ENCODE results near the gene HS1BP3. TPM values are rescaled to one million over a fixed set of nuclear protein-coding genes. Genes with fewer than 3 reads are reported as not detected.

Gene HS1BP3
- total RNA-seq, 1 donor from 2014 or later: 33.6 TPM

DNA sequence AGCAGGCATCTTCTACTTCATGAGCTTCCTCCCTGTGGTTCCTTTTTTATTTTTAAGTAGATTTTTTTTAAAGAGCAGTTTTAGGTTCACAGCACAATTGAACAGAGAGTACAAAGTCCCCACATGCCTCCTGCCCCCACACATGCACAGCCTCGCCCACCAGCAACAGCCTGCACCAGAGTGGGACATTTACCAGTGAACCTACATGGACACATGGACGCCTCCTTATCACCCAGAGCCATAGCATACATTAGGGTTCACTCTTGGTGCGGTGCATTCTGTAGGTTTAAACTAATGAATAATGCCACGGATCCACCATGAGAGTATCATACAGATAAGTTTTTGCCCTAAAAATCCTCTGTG is 40.9 kb downstream of the HS1BP3 start:
- H3K36me3 Mint-ChIP-seq (ENCODE audit: low read depth, unreplicated experiment): peaks cover 3% of the 10 kb centered on the region
- H3K27me3 Mint-ChIP-seq (ENCODE audit: unreplicated experiment): peaks cover 10% of the 10 kb centered on the region
- TF ChIP-seq, protein P1, sequence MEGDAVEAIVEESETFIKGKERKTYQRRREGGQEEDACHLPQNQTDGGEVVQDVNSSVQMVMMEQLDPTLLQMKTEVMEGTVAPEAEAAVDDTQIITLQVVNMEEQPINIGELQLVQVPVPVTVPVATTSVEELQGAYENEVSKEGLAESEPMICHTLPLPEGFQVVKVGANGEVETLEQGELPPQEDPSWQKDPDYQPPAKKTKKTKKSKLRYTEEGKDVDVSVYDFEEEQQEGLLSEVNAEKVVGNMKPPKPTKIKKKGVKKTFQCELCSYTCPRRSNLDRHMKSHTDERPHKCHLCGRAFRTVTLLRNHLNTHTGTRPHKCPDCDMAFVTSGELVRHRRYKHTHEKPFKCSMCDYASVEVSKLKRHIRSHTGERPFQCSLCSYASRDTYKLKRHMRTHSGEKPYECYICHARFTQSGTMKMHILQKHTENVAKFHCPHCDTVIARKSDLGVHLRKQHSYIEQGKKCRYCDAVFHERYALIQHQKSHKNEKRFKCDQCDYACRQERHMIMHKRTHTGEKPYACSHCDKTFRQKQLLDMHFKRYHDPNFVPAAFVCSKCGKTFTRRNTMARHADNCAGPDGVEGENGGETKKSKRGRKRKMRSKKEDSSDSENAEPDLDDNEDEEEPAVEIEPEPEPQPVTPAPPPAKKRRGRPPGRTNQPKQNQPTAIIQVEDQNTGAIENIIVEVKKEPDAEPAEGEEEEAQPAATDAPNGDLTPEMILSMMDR (IDR thresholded peaks at IDR 0.05; ENCODE audit: unreplicated experiment): no peak
- no peaks in the 10 kb centered on the region for H3K9me3 Mint-ChIP-seq (ENCODE audit: unreplicated experiment)
- no peak for DNase-seq (ENCODE audit: low spot score)
- peaks cover 16% of the 10 kb centered on the region for H3K4me1 Mint-ChIP-seq (ENCODE audit: unreplicated experiment)
- H3K4me3 Mint-ChIP-seq (ENCODE audit: unreplicated experiment): no peak overlapping the region
- no peak overlapping the region for H3K27ac Mint-ChIP-seq (ENCODE audit: unreplicated experiment)

DNA sequence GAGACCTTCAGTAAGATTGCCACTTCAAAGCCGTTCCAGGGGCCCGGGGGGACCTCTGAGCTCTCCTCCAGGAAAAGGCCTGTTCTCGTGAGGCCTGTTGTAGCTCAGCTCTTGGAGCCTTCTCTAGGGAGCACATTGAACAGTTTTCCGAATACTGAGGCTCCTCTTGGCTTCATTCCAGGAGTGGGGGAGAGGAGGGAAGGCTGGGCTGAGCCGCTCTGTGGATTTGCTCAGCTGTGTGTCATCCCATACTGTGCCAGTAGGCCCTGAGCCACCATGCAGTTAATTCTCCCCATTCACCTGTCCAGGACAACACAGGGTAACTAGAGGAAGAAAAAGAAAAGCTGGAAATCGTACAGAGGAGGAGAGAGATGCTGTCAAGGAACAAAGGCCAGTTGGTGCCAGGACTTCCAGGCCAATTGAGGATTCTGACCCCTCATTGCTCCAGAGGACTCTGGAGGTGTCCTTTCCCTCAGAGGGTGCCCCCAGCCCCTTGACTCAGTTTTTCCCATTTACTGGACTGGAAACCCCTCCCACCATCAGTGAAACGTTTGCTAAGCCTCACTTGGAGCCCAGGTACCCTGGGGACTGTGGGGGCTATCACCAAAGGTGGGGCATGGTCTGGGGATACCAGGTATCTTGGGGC is 41.4 kb downstream of the HS1BP3 start:
- no peak for DNase-seq (ENCODE audit: low spot score)
- Mint-ChIP-seq H3K9me3 (ENCODE audit: unreplicated experiment) (no peaks in the 10 kb centered on the region), H3K36me3 (ENCODE audit: low read depth, unreplicated experiment) (peaks cover 3% of the 10 kb centered on the region), H3K27me3 (ENCODE audit: unreplicated experiment) (peaks cover 10% of the 10 kb centered on the region), H3K4me1 (ENCODE audit: unreplicated experiment) (peaks cover 16% of the 10 kb centered on the region), H3K4me3 (ENCODE audit: unreplicated experiment) (no peak overlapping the region), H3K27ac (ENCODE audit: unreplicated experiment) (no peak overlapping the region)
- TF ChIP-seq, protein P1 (IDR thresholded peaks at IDR 0.05; ENCODE audit: unreplicated experiment): no peak

DNA sequence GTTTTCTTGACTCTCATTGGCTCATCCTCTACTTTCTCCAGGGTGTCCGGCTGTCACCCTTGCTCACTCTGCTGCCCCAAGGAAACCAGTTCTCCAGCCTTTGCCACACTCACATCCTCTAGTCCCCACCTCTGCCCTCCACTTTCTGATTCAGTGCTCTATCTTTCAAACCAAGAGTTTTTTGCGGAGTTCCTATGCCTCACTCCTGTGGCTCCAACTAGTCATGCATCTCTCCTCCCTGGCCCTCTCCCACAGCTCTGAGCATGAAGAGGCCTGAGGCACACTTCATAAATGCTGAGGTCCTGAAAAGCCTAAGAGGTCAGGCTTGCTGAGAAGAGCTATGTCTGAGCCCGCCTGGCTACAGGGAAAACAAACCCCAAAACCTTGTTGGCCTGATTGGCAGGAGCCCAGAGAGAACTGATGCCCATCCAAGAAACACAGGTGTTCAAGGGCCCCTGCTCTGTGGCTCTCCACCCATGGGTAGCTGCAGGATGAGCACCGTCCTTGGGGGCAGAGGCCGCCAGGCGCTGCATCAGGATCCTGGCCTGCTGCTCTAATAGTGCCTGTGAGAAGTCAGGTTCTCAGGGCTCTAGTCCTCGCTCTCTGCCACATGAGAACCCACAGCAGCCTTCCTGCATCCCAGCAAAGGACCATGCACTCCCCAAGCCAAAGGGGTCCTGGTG is 42.1 kb downstream of the HS1BP3 start:
- Mint-ChIP-seq H3K4me1 (ENCODE audit: unreplicated experiment) (peaks cover 11% of the 10 kb centered on the region), H3K9me3 (ENCODE audit: unreplicated experiment) (no peaks in the 10 kb centered on the region), H3K27ac (ENCODE audit: unreplicated experiment) (no peak overlapping the region), H3K27me3 (ENCODE audit: unreplicated experiment) (peaks cover 8% of the 10 kb centered on the region), H3K4me3 (ENCODE audit: unreplicated experiment) (no peak overlapping the region), H3K36me3 (ENCODE audit: low read depth, unreplicated experiment) (peaks cover 3% of the 10 kb centered on the region)
- DNase-seq (ENCODE audit: low spot score): no peak
- TF ChIP-seq, protein P1 (IDR thresholded peaks at IDR 0.05; ENCODE audit: unreplicated experiment): no peak

DNA sequence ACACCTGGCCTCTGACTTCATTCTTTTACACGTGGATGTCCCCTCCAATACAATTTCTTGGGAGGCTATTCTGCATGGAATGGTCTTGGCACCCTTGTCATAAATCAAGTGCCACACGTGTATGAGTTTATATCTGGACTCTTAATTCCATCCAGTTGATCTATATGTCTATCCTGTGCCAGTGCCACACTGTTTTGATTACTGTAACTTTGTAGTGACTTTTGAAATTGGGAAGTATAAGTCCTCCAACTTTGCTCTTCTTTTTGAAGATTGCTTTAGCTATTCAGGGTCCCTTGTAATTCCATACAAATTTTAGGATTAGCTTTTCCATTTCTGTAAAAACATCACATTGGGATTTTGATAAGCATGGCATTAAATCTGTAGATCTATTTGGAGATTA is 43.5 kb downstream of the HS1BP3 start:
- TF ChIP-seq, protein P1 (IDR thresholded peaks at IDR 0.05; ENCODE audit: unreplicated experiment): no peak
- Mint-ChIP-seq H3K27ac (ENCODE audit: unreplicated experiment) (no peak overlapping the region), H3K27me3 (ENCODE audit: unreplicated experiment) (peaks cover 4% of the 10 kb centered on the region), H3K9me3 (ENCODE audit: unreplicated experiment) (no peaks in the 10 kb centered on the region), H3K36me3 (ENCODE audit: low read depth, unreplicated experiment) (peaks cover 3% of the 10 kb centered on the region), H3K4me1 (ENCODE audit: unreplicated experiment) (peaks cover 3% of the 10 kb centered on the region), H3K4me3 (ENCODE audit: unreplicated experiment) (no peak overlapping the region)
- DNase-seq (ENCODE audit: low spot score): no peak

DNA sequence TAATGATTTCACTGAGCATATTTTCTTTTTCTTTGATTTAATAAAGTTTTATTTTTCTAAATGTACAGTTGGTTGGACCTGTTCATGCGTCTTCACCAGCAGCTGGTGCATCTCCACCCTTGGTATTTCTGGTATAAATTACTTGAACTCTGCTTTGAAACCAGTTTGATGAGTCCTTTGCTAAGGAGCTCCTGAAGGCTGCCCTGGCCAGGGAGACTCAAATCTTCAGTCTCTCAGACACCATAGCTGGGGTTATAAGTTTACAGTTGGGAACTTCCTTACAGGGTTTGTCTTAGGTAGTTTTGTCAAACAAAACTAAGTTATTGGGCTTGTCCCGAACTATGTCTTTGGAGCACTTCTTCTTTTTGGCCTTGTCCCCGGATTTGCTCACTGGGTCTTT is 44.7 kb downstream of the HS1BP3 start:
- peaks cover 3% of the 10 kb centered on the region for H3K36me3 Mint-ChIP-seq (ENCODE audit: low read depth, unreplicated experiment)
- H3K27me3 Mint-ChIP-seq (ENCODE audit: unreplicated experiment): peaks cover 4% of the 10 kb centered on the region
- no peaks in the 10 kb centered on the region for H3K9me3 Mint-ChIP-seq (ENCODE audit: unreplicated experiment)
- peaks cover 3% of the 10 kb centered on the region for H3K4me1 Mint-ChIP-seq (ENCODE audit: unreplicated experiment)
- H3K27ac Mint-ChIP-seq (ENCODE audit: unreplicated experiment): no peak overlapping the region
- TF ChIP-seq, protein P1 (IDR thresholded peaks at IDR 0.05; ENCODE audit: unreplicated experiment): no peak
- no peak for DNase-seq (ENCODE audit: low spot score)
- no peak overlapping the region for H3K4me3 Mint-ChIP-seq (ENCODE audit: unreplicated experiment)

Data from endothelial cell (in vitro differentiated cells).